GM12878 (cell line): ENCODE results near the gene SMARCD3. TPM values are rescaled to one million over a fixed set of nuclear protein-coding genes. Genes with fewer than 3 reads are reported as not detected.

Experiments
- ATAC-seq: fragments of 200-7000 bp; cut with Tn5 transposase; 3 replicates; pipeline ENCODE4 v1.9.1; 2020; ENCODE audit warnings: mild to moderate bottlenecking, moderate library complexity
- BruUV-seq: library from RNA; stranded (reverse); fragments of 400-500 nt; replicated peaks from 2 replicates; lab custom pipeline; 2021; lab: Mats Ljungman, UMichigan
- CTCF ChIA-PET: fragments of 300-600 bp; sonication (Branson Sonifier 250); formaldehyde crosslinking; extraction: SDS; loops from one replicate; lab custom pipeline; 2021; ENCODE audit warnings: inconsistent platforms; lab: Yijun Ruan, JAX
- POLR2A ChIA-PET: fragments of 350-600 bp; formaldehyde crosslinking; extraction: SDS; loops from one replicate; lab custom pipeline; 2021; ENCODE audit warnings: inconsistent platforms; lab: Charles Lee
- RAD21 ChIA-PET: fragments of 300-600 bp; sonication (Branson Sonifier 250); formaldehyde crosslinking; loops from one replicate; lab custom pipeline; 2023; ENCODE audit warnings: antibody characterized with exemption; ENCODE audit not compliant: unreplicated experiment; lab: Charles Lee
- SMC1A ChIA-PET: fragments of 300-600 bp; sonication (Branson Sonifier 250); formaldehyde crosslinking; loops from one replicate; lab custom pipeline; 2023; ENCODE audit not compliant: unreplicated experiment, uncharacterized antibody; lab: Charles Lee
- DNase-seq: peaks from one replicate; pipeline ENCODE4 v3.0.0-alpha.2; 2011; ENCODE audit warnings: low read depth, low spot score
- FAIRE-seq: peaks from 3 replicates; lab custom pipeline; 2011; peaks lifted over from hg19 to GRCh38; lab: Jason Lieb, UNC
- H2AFZ ChIP-seq: 2 replicates; pipeline ENCODE4 v1.6.0; 2011; ENCODE audit warnings: low read depth, low read length, control low read depth; ENCODE audit not compliant: control insufficient read depth
- H3K27ac ChIP-seq: 2 replicates; pipeline ENCODE4 v1.5.1; 2011; ENCODE audit warnings: control low read depth; ENCODE audit not compliant: control insufficient read depth, insufficient read depth
- H3K27me3 ChIP-seq, 2 experiments: replicated peaks in 1 of 2; 2 replicates each; pipeline versions ENCODE4 v1.6.0 to v1.6.1; 2011; ENCODE audit warnings: low read length in 1 of 2; ENCODE audit not compliant: control insufficient read depth in 2 of 2, insufficient read depth in 2 of 2
- H3K36me3 ChIP-seq, 2 experiments: 2 replicates each; pipeline ENCODE4 v1.5.1; 2011; ENCODE audit warnings: low read length in 1 of 2; ENCODE audit not compliant: control insufficient read depth in 2 of 2, insufficient read depth in 2 of 2
- H3K4me1 ChIP-seq: 2 replicates; pipeline ENCODE4 v1.6.1; 2011; ENCODE audit warnings: mild to moderate bottlenecking, low read length, moderate library complexity, mixed read lengths; ENCODE audit not compliant: control insufficient read depth, insufficient read depth
- H3K4me2 ChIP-seq: 2 replicates; pipeline ENCODE4 v1.6.0; 2011; ENCODE audit warnings: control low read depth; ENCODE audit not compliant: control insufficient read depth, insufficient read depth
- H3K4me3 ChIP-seq: fragments of 200-600 bp; sonication (generic); 2 replicates; pipeline ENCODE4 v1.5.1; 2016
- H3K79me2 ChIP-seq: 2 replicates; pipeline ENCODE4 v1.6.0; 2011; ENCODE audit warnings: low read length; ENCODE audit not compliant: control insufficient read depth, insufficient read depth
- H3K9ac ChIP-seq: 2 replicates; pipeline ENCODE4 v1.8.0; 2011; ENCODE audit warnings: low read length, control low read depth, mixed read lengths; ENCODE audit not compliant: control insufficient read depth, insufficient read depth
- H3K9me3 ChIP-seq: replicated peaks from 3 replicates; pipeline ENCODE4 v1.5.1; 2011; ENCODE audit warnings: mild to moderate bottlenecking, low read length; ENCODE audit not compliant: control insufficient read depth, insufficient read depth
- H4K20me1 ChIP-seq: 2 replicates; pipeline ENCODE4 v1.6.0; 2011; ENCODE audit not compliant: control insufficient read depth, insufficient read depth
- MEF2B ChIP-seq: fragments of 450-650 bp; IDR thresholded peaks from 2 replicates; pipeline ENCODE4 v1.6.1; 2018; ENCODE audit warnings: mild to moderate bottlenecking, moderate library complexity; ENCODE audit not compliant: partially characterized antibody, poor library complexity, severe bottlenecking
- POLR2AphosphoS5 ChIP-seq: IDR thresholded peaks from 2 replicates; pipeline ENCODE4 v1.6.1; 2011; ENCODE audit warnings: mild to moderate bottlenecking, low read length, inconsistent platforms
- ZNF217 ChIP-seq: fragments of 450-650 bp; IDR thresholded peaks from 2 replicates; pipeline ENCODE4 v1.6.1; 2017; ENCODE audit warnings: antibody characterized with exemption, mild to moderate bottlenecking
- WGBS: methylation state at CpG from one replicate; pipeline ENCODE4 v1.1.6; 2016; ENCODE audit warnings: low lambda C conversion rate; ENCODE audit not compliant: insufficient replicate concordance, insufficient coverage; ENCODE audit errors: missing lambda C conversion rate; 5-methylcytosine and 5-hydroxymethylcytosine counted together
- in situ Hi-C: fragments of 300-500 bp; cut with MboI; formaldehyde crosslinking; loops from 9 replicates; pipeline ENCODE4 v1.14.3; 2018; ENCODE audit warnings: mixed read lengths
- intact Hi-C: fragments of 100-400 bp; cut with micrococcal nuclease; formaldehyde crosslinking; loops from one replicate; pipeline ENCODE4 v1.14.2; 2022; ENCODE audit not compliant: unreplicated experiment
- polyA plus RNA-seq, 11 experiments: library from polyadenylated mRNA; depleted of rRNA in 4 of 11; unstranded in 6 of 11; stranded (reverse) in 5 of 11; fragments of >200 nt; fragmentation: Nextera tagmentation in 4 of 11; fragmentation: Illumina TruSeq in 1 of 11; extraction: Ambion mirVana in 4 of 11; extraction: Trizol in 1 of 11; gene quantifications; 1 replicate in 1 of 11; 2 replicates in 10 of 11; pipeline versions ENCODE4 v1.2.1 to v1.2.3, GENCODE V29; 2011 to 2016; ENCODE audit warnings: inconsistent platforms in 2 of 11, missing spikeins in 2 of 11, low read depth in 1 of 11
- total RNA-seq, 4 experiments: library from RNA; depleted of rRNA in 3 of 4; stranded (reverse); fragments of >200 nt in 3 of 4; fragmentation: Illumina TruSeq in 1 of 4; extraction: Trizol in 1 of 4; gene quantifications; 2 replicates each; pipeline versions ENCODE4 v1.2.1 to v1.2.3, GENCODE V29; 2013 to 2021
- TF ChIP-seq, protein P1 (sequence below): fragments of 450-650 bp; IDR thresholded peaks from 2 replicates; pipeline ENCODE4 v1.6.1; 2016; ENCODE audit warnings: mild to moderate bottlenecking, moderate library complexity, borderline replicate concordance

Gene SMARCD3
- total and polyA plus RNA-seq, 10 of the 15 experiments (the other 5 are each of a cell fraction or from before 2014, with no cell fraction given): 0.11 to 1.4 (median 0.16) TPM

DNA sequence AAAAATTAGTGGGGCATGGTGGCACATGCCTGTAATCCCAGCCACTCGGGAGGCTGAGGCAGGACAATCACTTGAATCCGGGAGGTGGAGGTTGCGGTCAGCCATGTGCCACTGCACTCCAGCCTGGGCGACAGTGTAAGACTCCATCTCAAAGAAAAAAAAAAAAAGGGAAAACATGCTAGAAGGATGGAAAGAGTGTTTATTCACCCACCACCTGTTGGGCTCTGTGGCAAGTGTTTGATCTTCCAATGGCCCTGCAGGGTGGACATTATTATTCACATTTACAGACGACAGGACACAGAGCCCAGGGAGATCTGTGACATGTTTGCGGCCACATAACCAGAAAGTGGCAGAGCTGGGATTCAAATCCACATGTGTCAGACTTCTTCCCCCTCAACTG is 33.2 kb upstream of the SMARCD3 start:
- Histone ChIP-seq H3K9me3 (no peaks in the 10 kb centered on the region), H3K9ac (no peak overlapping the region), H2AFZ (no peak overlapping the region), H3K4me1 (no peaks in the 10 kb centered on the region), H3K4me3 (no peak overlapping the region), H4K20me1 (no peaks in the 10 kb centered on the region), H3K4me2 (no peak overlapping the region), H3K27ac (no peak overlapping the region), H3K27me3 (peaks cover 3 to 4% of the 10 kb centered on the region in 2 experiments; a peak in 3 of 4 replicates), H3K36me3 (no peaks in the 10 kb centered on the region), H3K79me2 (no peaks in the 10 kb centered on the region)
- ChIA-PET CTCF (interaction anchor here (1.3 to 1.9 kb wide), 2 partner anchors 70 to 477 kb away, joined by 4 read pairs; no protein-coding TSS in a partner anchor), RAD21 (no interaction called here), POLR2A (no interaction called here), SMC1A (no interaction called here)
- FAIRE-seq (no peak), ATAC-seq (no peak), DNase-seq (no peak)
- in situ Hi-C loops: no loop called here
- BruUV-seq: no TSS peak
- 61% methylated on average over 6 of the region's 6 CpGs for WGBS
- intact Hi-C loops: no loop called here
- TF ChIP-seq, protein P1, sequence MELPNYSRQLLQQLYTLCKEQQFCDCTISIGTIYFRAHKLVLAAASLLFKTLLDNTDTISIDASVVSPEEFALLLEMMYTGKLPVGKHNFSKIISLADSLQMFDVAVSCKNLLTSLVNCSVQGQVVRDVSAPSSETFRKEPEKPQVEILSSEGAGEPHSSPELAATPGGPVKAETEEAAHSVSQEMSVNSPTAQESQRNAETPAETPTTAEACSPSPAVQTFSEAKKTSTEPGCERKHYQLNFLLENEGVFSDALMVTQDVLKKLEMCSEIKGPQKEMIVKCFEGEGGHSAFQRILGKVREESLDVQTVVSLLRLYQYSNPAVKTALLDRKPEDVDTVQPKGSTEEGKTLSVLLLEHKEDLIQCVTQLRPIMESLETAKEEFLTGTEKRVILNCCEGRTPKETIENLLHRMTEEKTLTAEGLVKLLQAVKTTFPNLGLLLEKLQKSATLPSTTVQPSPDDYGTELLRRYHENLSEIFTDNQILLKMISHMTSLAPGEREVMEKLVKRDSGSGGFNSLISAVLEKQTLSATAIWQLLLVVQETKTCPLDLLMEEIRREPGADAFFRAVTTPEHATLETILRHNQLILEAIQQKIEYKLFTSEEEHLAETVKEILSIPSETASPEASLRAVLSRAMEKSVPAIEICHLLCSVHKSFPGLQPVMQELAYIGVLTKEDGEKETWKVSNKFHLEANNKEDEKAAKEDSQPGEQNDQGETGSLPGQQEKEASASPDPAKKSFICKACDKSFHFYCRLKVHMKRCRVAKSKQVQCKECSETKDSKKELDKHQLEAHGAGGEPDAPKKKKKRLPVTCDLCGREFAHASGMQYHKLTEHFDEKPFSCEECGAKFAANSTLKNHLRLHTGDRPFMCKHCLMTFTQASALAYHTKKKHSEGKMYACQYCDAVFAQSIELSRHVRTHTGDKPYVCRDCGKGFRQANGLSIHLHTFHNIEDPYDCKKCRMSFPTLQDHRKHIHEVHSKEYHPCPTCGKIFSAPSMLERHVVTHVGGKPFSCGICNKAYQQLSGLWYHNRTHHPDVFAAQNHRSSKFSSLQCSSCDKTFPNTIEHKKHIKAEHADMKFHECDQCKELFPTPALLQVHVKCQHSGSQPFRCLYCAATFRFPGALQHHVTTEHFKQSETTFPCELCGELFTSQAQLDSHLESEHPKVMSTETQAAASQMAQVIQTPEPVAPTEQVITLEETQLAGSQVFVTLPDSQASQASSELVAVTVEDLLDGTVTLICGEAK: no peak
- no peak for TF ChIP-seq MEF2B
- TF ChIP-seq POLR2AphosphoS5: no peak
- no peak for TF ChIP-seq ZNF217
